Middle frontal gyrus (tissue), 1 donor: Measurements from ENCODE around the gene TSC22D3.
"Not testable (repeated sequence)": the region's sequence is repeated elsewhere in the genome, so short reads cannot be mapped to it uniquely, and the experiment has no call there.

Experiments used
- DNase-seq: peaks from one replicate; pipeline ENCODE4 v3.0.0-alpha.2; 2015; ENCODE audit warnings: low spot score; ENCODE audit errors: extremely low spot score

Gene TSC22D3

DNA sequence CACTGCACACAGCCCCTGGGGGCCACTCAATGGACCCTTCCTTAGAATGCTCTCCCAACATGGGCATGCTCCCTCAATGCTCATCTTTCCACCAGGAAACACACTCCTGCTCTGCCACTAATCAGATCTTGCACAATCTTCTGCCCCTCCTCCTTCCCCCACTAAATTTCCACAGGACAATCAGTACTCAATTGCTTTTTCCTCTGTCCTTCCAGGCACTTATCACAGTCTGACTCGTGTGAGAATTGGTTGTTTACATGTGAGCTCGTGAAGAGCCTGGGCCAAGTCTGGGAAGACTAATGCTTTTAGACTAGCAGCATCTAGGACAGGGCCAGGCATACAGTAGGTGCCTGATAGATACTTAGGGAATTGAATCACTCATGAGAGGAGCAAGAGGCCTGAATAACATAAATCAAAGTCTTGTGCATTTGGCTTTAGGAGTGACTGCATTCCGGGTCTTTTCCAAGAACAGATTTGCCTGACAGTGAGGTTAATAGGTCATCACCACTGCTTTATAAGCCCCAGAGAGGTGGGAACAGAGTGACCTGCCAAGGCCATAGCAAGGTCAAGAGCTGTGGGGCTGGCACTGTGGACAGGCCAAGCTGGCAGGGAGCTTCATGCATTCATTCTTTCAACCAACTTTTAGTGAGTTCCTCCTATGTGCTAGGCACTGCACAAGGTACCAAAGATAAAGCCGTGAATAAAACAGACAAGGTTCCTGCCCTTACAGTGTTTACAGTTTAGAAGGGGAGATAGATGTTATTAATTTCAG lies 92.3 kb downstream of the TSC22D3 start:
- DNase-seq: no peak

DNA sequence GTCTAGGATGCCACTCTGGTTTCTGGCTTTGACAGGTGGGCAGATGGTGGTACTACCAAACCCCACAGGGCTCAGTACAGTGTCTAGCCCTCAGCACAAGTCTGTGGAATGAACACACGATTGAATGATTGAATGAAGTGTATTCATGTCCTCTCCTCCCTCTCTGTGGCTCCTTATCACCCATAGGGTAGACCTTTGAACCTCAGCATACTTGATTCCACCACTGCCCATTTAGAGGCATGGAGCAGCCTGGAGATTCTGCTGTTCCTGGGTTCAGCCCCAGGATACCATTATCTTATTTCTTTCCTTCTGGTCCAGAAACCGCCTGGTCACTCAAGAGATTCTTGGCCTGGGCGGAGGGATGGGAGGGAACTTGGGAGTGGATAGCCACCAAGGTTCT lies 93.3 kb downstream of the TSC22D3 start:
- no peak for DNase-seq

DNA sequence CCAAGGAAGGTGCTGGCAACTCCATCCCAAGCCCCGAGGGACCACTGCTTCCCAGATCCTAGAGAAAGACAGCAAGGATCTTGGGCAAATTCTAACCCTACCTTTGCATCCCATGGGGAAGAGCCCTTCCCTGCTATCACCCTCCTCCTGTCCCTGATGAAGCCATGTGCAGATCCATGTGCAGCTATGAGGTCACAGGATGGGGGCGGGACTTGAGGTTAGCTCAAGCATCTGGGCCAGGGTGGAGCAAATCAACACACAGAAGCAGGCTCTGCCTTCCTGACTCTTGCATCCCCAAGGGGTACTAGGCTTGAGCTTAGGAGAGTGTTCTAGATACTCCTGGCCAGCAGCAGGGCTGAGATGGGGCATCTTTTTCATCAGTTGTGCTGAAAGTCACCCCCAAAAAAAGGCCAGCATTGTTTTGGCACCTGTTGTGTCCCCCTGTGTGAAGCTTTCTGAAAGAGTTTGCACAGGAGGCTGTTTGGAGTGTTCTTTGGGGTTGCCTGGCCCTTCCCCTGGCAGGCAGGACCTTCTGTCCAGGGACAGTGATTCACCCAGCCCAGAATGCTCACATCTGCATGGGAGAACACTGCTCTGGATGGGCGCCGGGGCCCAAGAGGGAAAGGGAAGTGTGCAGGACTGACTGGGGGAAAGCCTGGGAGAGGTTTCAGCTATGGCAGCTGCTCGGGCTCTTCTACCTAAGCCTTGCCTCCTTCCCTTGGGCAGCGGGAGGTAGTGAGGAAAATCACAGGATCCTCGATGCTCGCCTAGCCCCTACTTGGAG lies 96.4 kb downstream of the TSC22D3 start:
- DNase-seq: no peak

GRCh38 chrX:107677909-107678308 lies 97.7 kb downstream of the TSC22D3 start:
- DNase-seq: no peak

GRCh38 chrX:107677501-107677901 lies 98.1 kb downstream of the TSC22D3 start:
- DNase-seq: no peak

- no peak for DNase-seq
These were observed 98.8 kb downstream of the TSC22D3 start for GRCh38 chrX:107676559-107677378.

GRCh38 chrX:107675823-107676555 lies 99.6 kb downstream of the TSC22D3 start:
- DNase-seq: no peak

DNA sequence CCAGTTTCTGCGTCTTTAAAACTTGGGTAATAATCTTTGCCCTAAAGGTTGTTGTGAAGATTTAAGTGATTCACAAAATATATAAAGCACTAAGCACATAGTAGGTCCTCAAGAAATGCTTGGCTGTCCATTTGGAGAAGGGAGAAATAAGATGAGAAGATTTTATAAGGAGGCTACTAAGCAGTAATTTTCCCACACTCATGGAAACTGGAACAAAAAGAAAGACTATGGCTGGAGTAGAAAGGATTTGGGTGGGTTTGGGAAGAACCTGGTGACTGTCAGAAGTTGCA lies 100.3 kb downstream of the TSC22D3 start:
- no peak for DNase-seq

DNA sequence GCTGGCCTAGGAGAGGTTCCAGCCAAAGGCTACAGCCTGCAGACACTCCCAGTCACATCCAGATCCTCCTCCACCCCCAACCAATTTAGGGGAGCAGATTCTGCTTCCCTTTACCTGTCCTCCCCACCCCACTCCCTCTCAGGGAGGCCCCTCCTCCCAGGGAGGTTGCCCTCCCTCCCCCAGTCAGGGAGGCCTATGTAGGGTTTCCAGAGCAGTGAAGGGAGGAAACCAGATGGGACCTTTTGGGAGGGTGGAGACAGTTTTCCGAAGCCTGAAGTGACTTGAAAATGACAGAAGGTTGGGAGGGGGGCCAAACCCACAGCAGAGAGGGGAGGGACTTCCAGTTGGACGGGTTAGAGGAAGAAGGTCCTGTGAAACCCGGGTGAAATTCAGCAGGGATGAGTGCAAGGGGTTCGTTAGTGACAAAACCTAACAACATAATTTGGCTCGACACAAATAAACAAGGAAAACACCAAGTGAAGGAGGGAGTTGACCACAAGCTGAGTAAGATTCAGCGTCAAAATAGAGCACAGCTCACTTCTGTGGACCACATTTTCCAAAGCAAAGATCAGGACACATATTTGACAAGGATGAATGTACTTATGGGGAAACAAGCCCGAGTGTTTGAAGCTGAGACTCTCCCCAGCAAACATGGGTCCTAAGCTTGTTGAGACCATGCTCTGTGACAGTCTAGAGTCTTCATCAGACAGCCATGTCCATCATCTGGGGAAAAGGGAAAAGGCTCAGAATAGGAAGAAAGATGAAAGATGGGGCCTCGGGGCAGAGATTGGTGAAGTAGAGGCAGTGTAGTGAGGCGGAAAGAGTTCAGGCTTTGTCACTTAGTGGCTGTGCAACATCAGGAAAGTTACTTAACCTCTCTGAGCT lies 100.9 kb downstream of the TSC22D3 start:
- DNase-seq: no peak

DNA sequence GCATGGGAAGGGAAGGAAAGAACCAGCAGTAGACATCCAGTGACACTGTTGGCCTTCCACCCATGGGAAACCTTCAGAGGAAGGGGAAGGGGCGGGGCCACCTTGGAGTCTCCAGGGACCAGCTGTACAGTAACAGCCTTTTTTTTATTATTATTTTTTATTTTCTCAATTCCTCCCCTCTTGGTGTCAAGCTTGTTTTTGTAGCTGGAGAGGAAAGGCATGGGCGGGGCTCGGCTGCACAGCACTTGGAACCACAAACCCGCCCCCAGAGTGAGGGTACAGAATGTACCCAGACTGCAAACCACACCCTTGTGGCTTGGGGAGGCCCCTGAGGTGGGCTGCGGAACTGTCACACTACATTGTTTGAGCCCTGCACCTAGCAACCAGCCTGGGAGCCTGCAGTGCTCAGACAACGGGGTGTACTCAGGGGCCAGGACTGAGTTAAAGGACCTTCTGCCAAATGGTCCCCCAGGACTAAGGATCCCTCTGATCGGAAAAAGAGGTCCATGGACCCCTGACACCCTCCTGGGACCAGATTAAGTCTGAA lies 101.6 kb downstream of the TSC22D3 start:
- no peak for DNase-seq

DNA sequence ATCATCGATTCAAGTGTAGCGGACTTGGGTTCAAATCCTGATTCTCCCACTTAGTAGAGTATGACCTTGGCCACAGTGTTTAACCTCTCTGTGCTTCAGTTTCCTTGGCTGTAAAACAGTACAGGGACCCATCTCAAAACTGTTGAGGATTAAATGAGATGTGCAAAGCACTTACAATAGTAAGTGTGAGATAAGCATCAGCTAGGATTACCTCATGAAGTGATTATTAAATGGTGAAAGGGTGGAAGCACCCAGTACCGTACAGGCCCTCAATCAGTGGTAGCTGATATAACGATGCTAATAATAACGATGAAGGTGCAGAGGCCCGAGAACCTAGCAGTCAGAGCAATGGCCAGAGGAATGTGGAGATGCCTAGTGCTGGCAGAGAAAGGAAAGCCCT lies 102.2 kb downstream of the TSC22D3 start:
- DNase-seq: no peak

DNA sequence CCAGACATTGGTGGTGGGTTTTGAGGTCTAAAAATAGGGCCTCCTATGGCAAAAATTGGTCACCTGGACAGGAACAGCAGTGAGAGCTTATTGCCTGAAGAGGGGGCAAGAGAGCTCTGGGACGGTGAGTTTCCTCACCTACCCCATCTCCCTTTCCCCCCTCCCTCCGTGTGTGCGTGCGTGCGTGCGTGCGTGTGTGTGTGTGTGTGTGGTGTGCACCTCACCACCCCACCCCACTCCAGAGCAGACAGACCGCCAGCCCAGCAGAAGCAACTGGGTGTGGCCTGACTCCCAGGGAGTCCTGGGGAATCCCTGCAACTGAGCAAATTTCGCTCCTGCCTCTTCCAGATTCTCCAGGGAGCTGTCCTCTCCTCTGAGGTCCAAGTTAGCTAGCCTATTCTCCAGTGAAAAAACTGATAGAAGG lies 102.6 kb downstream of the TSC22D3 start:
- DNase-seq: no peak

DNA sequence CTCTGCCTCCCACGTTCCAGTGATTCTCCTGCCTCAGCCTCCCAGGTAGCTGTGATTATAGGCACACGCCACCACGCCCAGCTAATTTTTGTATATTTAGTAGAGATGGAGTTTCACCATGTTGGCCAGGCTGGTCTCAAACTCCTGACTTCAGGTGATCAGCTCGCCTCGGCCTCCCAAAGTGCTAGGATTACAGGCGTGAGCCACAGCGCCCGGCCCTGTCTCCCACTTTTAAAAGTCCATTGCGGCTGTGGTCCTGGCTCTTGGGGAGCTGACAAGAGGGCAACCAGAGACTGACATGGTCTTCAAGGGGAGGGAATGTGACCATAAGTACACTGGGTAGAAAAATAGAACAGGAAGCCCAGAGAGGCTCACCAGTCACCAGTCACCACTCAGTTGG lies 104.3 kb downstream of the TSC22D3 start:
- not testable (repeated sequence) for DNase-seq

DNA sequence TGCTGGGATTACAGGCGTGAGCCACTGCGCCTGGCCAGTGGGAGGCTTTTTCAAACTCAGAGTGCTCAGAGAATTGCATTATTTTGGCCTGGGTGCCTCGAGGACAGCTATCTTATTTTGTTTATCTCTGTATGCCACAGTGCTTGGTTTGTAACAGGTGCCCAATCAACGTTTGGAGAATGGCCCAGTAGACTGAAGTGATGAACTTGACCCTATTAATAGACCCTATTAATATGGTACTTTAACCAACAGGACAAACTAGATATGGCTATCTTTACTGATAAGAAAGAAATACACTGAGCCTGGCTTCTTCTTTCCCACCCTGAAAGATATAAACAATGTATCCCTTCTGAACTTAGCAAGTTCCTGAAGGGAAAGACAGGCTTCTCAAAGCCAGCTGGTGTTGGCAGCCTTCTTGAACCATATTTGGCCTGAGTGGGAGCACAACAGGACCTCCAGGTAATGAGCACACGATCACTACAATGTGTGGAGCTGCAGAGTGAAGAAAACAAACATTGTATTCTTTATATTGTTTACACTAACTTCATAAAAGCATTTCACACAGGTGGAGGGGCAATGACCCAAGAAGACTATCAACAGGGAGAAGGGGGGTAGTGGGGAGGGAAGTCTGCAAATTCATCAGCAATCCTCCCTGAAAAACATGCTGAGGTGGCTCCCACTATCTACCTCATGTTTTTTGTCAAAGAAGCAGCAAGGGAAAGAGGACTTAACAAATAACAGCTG lies 105.5 kb downstream of the TSC22D3 start:
- no peak for DNase-seq

GRCh38 chrX:107669261-107669660 lies 106.3 kb downstream of the TSC22D3 start:
- DNase-seq: no peak

- not testable (repeated sequence) for DNase-seq
These were observed 106.9 kb downstream of the TSC22D3 start for GRCh38 chrX:107668710-107669109.

DNA sequence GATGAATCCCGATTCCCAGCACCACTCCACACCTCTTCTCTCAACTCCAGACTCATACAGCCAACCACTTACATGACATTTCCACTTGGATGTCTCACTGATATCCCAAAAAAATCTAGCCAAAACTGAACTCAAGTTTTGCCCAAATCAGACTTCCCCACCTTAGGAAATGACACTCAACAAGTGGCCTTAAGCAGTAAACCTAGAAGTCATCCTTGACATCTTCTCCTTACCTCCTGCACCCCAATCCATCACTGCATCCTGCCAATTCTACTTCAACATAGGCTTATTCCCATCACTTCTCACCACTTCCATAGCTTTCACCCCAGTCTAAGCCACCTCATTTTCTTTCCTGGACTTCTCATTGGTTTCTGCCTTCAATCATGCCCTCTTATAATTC lies 108.2 kb downstream of the TSC22D3 start:
- no peak for DNase-seq

DNA sequence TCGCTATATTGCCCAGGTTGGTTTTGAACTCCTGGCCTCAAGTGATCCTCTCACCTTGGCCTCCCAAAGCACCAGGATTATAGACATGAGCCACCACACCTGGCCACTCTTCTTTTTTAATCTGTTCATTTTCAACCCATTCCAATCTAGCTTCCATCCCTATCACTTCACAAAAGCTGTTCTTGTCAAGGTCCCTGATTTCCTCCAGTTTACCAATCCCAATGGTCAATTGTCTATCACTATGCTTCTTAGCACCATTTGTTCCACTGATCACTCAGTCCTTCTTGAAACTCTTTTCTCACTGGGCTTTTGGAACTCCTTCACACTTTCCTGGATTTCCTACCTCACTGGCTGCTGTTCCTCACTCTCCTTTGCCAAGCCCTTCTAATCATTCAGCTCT lies 108.7 kb downstream of the TSC22D3 start:
- no peak for DNase-seq
